NOMO-1 (cell line): Measurements from ENCODE around the gene CDV3.

ENCODE experiments used
- DNase-seq, 2 experiments: peaks; one replicate each; lab custom pipeline; 2025; ENCODE audit not compliant: unreplicated experiment in 2 of 2; lab: John Stamatoyannopoulos, UW

The CDV3 gene

DNA sequence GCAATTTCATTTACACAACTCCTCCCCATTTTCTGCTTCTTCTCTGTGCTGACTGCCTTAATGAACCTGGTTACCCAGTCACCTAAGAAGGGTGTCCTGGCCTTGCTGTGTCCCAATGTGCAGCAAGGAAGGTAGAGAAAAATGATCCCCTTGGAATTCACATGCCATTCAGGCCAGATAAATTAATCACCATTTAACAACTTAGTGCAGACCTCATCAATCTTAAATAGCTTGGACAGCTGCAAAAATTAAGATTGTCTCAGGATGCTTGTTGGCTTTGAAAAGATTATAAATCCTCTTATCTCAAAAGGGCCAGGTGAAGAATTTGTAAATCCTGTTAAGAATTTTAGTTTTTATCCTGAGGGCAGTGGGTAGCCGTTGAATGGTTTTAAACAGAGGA lies 9.7 kb upstream of the CDV3 start:
- no peak for DNase-seq

DNA sequence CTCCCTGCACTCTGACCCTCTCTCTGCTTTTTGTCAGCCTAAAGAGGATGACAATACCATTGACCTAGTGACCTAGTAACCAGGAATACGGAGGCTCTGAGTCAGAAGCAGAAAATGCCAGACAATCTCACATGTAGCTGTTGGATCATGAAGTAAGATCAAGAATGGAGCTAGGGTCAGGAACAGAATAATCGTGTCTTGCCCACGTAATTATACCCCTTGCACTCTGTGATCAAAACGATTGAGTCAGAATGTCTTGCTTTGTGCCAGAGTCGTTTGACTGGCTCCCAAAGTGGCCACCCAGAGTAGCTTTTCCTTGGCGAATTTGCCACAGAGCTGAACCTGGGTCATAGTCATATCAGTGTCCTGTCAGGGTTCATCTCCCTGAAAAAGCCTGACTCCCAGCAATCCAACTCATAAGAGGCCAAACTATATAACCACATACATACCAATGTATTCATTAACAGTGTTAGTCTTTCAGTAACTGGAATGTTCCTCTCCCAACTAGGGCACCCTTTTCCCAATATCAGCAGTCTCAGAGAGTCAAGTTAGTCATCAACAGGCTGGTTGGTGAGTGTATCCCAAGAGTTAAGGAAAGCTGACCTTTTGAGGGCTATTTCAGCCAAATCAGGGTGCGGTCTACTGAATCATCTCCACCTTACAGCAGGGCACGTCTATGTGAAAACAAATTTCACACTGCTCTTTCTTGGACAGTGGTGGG lies 5.0 kb upstream of the CDV3 start:
- no peak for DNase-seq

DNA sequence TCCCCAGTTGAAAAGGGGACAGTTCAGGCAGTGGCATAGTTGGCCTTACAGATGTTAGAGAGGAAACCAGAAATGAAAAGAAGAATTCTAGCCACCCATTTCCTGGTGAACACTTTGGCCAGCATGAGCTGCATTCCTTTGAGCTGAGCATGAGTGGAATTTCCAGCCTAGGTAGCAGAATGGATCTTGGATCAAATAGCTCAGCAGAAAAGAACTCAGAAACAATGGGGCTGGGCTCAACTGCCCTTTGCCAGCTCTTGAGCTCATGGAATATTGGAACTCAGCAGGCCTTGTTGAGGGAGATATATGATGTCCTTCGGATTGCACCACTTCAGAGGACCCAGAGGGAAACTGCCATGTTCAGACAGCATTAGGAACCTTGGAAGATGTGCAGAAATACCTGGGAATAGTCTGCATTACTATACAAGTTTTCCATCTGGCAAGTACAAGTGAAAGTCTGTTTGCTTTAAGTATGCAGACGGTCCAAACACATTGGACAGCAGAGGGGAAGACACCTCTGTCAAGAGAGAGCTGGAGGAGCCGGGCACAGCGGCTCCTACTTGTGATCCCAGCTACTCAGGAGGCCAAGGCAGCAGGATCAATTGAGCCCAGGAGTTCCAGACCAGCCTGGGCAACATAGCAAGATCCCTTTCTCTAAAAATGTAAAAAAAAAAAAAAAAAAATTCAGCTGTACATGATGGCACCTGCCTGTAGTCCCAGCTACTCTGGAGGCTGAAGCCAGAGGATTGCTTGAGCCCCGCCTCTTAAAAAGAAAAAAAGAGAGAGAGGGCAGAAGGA lies 3.1 kb upstream of the CDV3 start:
- DNase-seq: no peak

DNA sequence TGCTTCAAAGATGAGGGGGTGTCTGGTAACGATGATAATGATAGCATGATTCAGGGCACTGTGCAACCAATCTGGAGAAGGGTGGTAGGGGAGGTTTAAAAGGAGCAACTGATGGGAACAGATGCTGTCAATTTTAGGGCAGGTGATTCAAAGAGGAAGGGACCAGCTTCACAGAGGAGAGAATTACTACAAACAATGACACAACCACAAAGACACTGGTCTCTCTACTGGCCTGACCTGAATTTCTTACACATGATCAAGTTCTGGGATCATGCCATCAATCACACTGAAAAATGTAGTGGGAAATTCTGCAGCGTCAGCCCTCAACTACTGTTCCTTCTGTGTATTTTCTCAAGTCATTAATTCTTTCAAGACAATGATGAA lies 2.6 kb upstream of the CDV3 start:
- DNase-seq: no peak

DNA sequence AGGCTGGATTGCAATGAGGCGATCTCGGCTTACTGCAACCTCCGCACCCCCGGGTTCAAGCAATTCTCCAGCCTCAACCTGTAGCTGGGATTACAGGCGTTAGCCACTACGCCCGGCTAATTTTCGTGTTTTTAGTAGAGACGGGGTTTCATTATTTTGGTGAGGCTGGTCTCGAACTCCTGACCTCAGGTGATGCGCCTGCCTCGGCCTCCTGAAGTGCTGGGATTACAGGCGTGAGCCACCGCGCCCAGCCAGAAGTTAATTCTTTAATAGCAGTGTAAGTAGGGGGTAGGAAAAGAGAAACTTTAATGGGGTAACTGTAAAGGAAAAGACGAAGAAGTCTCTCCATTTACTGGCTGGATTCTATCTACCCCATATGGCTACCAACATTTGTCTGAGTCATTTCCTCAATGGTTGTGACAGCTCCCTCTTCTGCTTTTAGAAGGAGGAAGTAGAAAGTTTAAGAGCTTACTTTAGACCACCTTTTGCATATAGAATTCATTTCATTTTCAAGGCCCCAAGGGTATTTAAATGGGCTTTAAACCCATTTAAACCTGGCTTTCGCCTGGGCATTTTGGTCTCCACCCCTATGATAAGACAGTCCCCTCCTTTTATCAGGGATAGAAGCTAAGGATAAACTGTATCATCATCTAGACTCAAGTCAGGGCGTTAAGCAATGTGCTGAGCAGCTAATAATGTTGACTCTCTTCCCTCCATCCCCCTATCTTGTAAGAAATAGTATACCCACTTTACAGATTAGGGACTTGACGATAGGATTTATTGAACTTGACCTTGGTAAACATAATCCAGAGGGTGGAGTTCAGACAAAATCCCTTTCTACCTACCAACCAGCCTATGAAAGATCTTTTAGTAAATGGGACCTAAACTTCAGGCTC lies 1.1 kb upstream of the CDV3 start:
- DNase-seq: no peak

DNA sequence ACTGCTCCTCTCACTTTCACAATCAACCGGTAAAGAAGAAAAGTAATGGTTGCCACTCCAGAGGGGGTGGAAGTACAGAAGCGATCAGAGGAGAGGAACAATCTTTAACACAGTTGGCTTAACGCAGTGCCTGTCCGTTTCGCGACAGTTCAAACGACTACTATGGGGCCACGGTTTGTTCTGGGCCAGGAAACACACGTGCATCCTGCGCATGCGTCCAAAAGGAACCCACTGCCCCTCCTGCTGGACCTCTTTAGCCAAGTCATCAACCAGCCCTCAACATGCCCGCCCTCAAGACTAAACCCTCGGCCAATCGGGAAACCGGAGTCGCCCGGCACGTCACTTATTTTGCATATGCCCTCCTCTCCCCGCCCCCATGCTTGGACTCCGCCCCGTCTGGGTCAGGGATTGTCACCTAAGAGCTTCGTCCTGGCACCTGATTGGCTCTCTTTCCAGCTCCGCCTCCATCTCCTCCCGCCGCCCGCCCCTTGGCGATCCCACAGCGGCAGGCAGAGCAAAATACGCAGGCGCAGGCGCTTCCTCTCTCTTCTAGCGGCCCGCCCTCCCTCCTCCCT lies 345 bp upstream of the CDV3 start:
- no peak for DNase-seq

DNA sequence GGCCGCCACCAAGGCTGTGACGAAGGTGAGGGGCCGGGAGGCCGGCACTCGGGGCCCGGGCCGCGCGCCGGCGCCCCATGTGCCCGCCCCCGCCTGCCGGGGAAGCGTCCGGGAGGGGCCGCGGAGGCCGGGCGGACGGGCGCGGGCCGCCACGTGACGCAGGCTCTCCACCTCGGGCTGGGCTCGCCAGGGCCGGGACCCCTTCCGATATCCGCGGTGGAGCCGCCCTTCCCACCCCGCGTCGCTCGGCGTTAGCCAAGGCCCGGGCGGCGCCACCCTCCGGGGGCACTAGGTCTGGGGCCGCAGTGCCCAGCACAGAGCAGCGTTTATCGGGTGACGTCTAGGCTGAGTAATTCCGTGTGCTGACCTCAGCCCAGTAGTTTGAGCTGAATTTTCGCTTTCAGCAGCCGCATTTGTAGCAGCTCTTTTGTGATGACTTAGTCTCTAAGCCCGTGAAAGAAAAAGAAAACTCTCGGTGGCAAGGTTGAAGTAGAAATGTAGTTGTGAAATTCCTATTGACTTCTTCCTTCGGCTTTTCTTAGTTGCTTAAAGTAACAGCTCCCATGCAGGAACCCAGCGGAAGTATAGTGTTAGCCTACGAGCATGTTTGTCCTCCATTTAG lies 885 bp downstream of the CDV3 start:
- DNase-seq: no peak

DNA sequence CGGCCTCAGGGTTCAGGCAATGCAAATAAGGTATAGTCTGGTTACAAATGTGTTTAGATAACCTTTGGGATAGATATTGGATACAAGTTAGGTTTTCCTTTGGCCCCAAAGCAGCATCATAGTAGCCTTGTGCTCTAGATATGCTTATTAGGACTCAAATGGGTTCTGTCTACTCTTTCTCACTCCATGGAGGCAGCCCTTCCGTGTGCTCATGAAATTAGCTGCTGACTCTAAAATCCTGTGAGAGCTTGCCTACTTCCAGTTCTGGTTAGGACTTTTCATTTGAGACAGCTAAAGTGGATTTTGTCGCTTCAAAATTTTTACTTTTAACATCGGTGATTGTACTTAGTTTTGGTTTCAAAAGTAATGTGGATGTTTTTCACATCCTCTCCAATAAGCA lies 1.6 kb downstream of the CDV3 start:
- DNase-seq: no peak

DNA sequence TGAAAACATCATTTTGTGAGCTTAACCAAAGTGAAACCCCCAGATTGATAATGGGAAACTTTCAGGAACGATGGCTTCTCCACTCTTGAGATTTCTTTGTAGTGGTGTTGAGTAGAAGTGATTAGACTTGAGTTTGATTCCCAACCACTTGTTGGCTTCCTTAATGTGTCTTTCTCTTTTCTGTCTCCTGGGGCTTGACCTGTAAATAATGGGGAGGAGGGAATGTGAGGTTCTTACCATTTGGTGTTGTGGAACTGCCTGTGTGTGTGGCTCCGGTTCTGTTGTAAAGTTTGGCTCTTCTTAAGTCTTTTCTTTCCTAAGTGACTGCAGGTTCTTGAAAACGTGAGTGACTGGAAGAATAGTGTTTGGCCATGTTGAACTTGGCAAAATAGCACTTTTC lies 2.7 kb downstream of the CDV3 start:
- no peak for DNase-seq

DNA sequence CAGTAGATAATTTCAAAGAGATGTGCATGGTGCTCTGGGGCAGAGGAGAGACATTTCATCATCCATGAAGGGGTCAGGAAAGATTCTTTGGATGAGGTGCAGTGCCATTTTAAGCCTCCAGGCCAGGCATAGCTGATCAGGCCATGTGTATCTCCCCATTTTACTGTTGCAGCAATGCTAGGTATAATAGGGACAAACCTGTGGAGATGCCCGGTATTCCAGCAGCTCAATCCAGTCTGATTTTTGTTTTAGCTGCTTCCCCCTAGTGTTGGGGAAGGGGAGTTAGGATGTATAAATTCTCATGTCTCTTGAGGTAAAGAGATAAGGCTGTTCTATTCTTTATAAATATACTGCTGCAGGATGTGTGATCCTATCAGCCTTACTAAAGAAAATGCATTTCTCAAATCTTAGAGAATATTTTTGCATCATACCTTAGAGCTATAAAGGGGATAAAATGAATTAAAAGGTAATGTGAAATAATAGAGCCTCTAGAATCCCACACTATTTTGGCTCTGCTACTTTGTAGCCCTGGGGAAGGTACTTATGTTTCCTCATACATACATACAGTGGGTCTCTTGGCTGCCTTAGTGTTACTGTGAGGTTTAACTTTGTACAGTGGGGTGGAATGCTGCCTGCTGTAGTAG lies 5.2 kb downstream of the CDV3 start:
- no peak for DNase-seq

DNA sequence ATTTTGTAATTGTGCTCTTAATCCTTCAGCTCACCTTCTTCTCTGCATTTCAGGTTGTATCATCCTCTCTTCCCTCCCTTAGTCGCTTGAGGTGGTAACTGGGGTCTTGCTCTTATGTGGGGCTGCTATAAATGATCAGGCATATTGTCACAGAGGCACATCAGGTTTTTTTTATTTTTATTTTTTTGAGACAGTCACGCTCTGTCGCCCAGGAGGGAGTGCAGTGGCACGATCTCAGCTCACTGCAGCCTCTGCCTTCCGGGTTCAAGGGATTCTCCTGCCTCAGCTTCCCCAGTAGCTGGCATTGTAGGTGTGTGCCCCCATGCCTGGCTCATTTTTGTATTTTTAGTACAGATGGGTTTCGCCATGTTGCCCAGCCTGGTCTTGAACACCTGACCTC lies 9.9 kb downstream of the CDV3 start:
- DNase-seq: no peak

DNA sequence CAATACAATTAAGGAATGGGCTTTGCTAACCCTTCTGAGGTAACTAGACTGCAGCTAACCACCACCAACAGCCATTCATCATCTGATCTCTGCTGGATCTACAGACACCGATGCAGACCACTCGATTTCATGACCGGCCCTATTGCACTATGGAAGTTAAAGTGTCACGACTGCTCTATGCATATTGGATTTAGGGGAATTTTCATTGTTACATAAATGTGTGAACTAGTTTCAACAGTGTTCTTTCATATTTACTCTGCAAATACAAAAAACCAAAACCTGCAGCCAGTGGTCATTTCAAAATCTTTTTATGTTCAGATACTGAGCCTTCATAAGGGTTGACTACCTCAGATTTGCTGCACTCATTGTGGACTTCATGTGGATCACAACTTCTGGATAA lies 14.5 kb downstream of the CDV3 start:
- DNase-seq: no peak

DNA sequence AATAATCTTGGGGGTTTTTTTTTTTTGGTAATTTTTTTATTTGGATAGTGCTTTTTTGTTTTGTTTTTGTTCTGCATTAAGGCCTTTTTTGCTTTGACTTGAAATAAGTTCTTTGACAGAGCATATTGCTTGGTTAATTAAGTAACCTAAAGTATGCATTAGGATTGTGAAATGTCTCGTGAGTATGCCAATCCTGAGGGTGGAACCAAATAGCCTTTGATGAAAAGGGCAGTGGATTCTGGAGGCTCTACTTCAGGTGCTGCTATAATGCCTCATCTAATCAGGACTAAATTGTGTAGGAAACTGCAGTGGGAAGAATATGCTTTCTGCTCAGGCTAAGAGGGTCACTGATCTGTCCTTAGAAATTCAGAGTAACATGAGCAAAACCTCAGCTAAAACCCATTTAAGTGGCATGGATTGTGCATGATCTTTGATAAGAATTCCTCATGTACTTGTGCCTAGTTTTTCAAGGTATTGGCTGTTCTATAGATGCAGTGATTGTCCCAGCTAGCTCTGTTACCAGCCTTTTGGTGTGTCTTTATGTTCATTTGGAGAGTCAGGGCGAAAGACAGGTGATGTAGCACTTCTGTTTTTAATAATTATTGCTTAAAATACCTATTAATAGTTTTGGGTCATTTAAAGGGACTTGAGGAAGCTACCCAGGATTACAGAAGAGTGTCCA lies 15.4 kb downstream of the CDV3 start:
- no peak for DNase-seq

DNA sequence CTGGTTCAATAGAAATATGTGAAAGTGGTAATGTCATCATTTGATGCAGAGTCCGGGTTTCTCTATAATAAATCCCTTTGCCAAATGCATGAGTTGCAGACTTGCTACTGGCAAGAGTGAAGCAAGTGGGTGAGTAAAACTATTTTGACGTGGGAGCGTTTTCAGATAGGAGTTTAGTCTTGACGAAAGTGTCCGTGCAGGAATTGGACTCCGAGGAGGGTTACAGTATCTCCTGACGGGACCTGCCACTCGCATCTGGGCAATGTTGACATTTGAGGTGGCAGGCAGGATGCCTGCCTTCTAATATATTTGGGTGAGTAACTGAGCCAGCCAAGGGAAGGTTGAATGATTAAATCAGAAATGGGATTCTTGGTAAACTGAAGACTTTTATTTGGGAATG lies 16.0 kb downstream of the CDV3 start:
- no peak for DNase-seq

DNA sequence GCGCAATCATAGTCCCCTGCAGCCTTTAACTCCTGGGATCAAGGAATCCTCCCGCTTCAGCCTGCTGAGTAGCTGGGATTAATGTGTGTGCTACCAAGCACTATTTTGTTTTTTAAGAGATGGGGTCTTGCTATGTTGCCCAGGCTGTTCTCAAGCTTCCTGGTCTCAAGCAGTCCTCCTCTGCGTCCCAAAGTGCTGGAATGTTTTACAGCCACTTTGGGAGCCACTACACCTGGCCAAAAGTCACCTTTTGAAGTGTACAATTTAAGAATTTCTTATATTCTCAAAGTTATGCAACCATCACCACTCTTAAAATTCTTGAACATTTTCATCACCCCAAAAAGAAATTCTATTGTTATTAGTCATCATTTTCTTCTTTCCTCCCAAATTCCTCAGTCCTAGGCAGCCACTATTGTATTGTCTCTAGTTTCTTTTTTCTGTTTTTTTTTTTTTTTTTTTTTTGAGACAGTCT lies 17.8 kb downstream of the CDV3 start:
- no peak for DNase-seq

DNA sequence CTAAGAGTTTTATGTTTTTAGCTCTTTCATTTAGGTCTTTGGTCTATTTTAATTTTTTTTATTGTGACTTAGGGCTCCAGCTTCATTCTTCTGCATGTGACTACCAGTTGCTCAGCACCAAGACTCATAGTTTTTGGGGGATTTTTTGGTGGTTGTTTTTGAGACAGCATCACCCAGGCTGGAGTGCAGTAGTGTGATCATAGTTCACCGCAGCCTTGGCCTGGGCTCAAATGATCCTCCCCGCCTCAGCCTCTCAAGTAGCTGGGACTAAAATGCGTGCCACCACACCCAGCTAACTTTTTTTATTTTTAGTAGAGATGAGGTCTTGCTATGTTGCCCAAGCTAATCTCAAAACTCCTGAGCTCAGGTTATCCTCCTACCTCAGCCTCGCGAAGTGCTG lies 19.4 kb downstream of the CDV3 start:
- DNase-seq: no peak

DNA sequence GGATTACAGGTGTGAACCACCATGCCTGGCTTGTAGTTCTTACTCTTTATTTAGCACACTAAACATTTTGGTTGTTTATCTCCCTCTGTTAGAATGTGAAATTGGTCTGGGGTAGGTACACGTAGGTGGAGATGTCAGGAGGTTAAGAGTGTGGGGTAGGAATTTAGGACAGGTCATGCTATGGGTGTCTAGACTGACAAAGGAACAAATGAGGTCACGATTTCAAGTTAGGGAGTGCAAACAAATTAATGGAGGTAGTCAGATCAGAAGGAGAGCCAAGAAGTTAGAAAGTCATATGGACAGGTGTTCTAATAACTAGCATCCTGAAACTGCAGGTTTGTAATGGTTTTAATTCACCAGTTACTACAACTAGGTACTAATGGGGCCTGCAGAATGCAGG lies 19.8 kb downstream of the CDV3 start:
- no peak for DNase-seq

DNA sequence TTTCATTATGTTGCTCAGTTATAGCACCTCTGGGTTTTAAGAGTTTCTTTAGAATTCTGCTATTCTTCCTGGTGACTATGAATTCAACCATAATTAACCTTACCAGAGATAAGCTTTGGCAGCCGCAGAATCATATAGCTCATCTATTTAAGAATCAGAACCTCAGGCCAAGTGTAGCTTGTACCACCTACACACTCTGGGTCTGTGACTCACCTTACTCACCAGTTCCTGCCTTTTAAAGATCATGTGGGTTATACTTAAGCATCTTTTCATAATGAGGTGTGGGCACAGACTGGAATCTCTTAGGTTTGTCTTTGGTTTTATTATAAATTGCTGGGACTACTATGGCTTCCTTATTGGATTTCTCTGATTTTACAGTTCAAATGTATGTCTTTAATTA lies 21.9 kb downstream of the CDV3 start:
- DNase-seq: no peak

DNA sequence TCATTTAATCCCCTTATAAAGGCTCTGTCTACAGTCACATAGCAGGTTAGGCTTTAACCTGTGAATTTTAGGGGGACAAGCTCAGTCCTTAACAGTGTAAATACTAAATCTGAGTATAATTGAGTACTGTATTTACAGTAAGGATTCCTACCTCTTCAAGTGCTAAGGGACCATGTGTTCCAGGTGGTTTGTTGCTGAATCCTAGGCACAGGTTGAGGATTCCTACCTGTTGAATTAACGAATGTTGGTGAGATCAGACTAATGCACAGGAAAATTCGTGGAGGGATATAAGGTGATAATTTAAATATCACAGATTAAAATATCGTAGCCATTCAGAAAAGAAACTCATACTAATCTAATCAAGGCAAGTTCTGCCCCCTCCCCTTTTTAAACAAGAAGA lies 24.9 kb downstream of the CDV3 start:
- no peak for DNase-seq

DNA sequence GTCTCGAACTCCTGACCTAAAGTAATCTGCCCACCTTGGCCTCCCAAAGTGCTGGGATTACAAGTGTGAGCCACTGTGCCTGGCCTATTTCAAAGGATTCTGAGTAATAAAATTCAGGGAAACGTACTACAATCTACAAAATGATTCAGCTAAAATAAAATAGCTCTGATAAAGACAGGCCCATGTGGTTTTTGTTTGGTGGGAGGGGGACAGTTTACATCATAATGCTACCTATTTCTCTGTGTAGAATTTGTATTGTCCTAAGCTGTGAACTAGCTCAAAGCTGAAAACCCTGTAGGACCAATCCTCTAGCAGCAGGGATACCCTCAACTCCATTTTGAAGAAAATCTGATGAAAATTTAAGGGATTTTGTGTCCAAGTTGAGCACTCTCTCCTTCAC lies 25.8 kb downstream of the CDV3 start:
- DNase-seq: no peak
